CD4-positive, alpha-beta T cell treated with Interleukin-6 for 4 hours (primary cell): Measurements from ENCODE around the gene TOP3A.

Source experiments
- DNase-seq: peaks from one replicate; pipeline ENCODE4 v3.0.0-alpha.2; 2020; ENCODE audit warnings: mixed read lengths

Gene TOP3A

GRCh38 chr17:18278867-18279266 is 35.9 kb downstream of the TOP3A start:
- no peak for DNase-seq

- DNase-seq = no peak
Measured at GRCh38 chr17:18277076-18277475, 37.7 kb downstream of the TOP3A start.

GRCh38 chr17:18270046-18270931 is 44.5 kb downstream of the TOP3A start:
- DNase-seq = no peak

GRCh38 chr17:18267927-18268711 is 46.7 kb downstream of the TOP3A start:
- DNase-seq = no peak

GRCh38 chr17:18267366-18267765 is 47.4 kb downstream of the TOP3A start:
- DNase-seq = no peak

- no peak for DNase-seq
Measured at GRCh38 chr17:18263885-18264682, 50.7 kb downstream of the TOP3A start.

- DNase-seq = no peak
Measured at GRCh38 chr17:18262641-18263040, 52.2 kb downstream of the TOP3A start.

GRCh38 chr17:18262111-18262510 is 52.7 kb downstream of the TOP3A start:
- no peak for DNase-seq

GRCh38 chr17:18261659-18262058 is 53.1 kb downstream of the TOP3A start:
- no peak for DNase-seq

- DNase-seq = peak; percentile 43
Measured at GRCh38 chr17:18261146-18261515, 53.7 kb downstream of the TOP3A start.

- peak; percentile 95 for DNase-seq
Measured at GRCh38 chr17:18260332-18261145, 54.3 kb downstream of the TOP3A start, which contains the start of gene MIEF2. MIEF2 (plus strand) TSS chr17:18260662; CDS start chr17:18262721, 2,059 bp downstream.

- DNase-seq = no peak
Measured at GRCh38 chr17:18259621-18260331, 55.0 kb downstream of the TOP3A start.

GRCh38 chr17:18258356-18259038 is 56.3 kb downstream of the TOP3A start, which contains the start of gene FLII:
FLII (minus strand) TSS chr17:18258738; CDS start chr17:18258690, 48 bp downstream.
- DNase-seq = peak; percentile 65

GRCh38 chr17:18257982-18258355 is 56.8 kb downstream of the TOP3A start:
- DNase-seq = peak; percentile 56

- DNase-seq = peak; percentile 26
Measured at GRCh38 chr17:18257268-18257981, 57.4 kb downstream of the TOP3A start.

GRCh38 chr17:18256776-18257175 is 58.0 kb downstream of the TOP3A start:
- DNase-seq = no peak

- DNase-seq = no peak
Measured at GRCh38 chr17:18256351-18256750, 58.4 kb downstream of the TOP3A start.

GRCh38 chr17:18254888-18255649 is 59.7 kb downstream of the TOP3A start:
- DNase-seq = no peak
